HG02588 (cell line): Measurements from ENCODE around the gene MRI1.

Experiments
- ATAC-seq: cut with Tn5 transposase; IDR thresholded peaks from one replicate; pipeline ENCODE4 v1.9.1; 2021; ENCODE audit warnings: mild to moderate bottlenecking, moderate library complexity; ENCODE audit not compliant: unreplicated experiment

The MRI1 gene

GRCh38 chr19:13821292-13821691 lies 57.0 kb downstream of the MRI1 start:
- ATAC-seq: no peak

GRCh38 chr19:13823256-13823655 lies 58.9 kb downstream of the MRI1 start:
- ATAC-seq: no peak
